Right atrium auricular region (tissue), 2 donors: ENCODE results near the gene RBKS. TPM values are rescaled to one million over a fixed set of nuclear protein-coding genes. Genes with fewer than 3 reads are reported as not detected.

Experiments used
- DNase-seq: peaks from one replicate; pipeline ENCODE4 v3.0.0-alpha.2; 2019; ENCODE audit warnings: low spot score
- H3K27ac ChIP-seq, 2 donors: fragments of 200-600 bp; sonication (generic); 1 replicate in 1 of 2; 2 replicates in 1 of 2; pipeline ENCODE4 v1.5.1; 2016 to 2019
- H3K27me3 ChIP-seq, 2 donors: fragments of 200-600 bp; sonication (generic); one replicate each; pipeline versions ENCODE4 v1.5.1 to v1.6.0; 2017 to 2019
- H3K36me3 ChIP-seq: fragments of 200-600 bp; sonication (generic); one replicate; pipeline ENCODE4 v1.5.1; 2016
- H3K4me1 ChIP-seq, 2 donors: fragments of 200-600 bp; sonication (generic); one replicate each; pipeline versions ENCODE4 v1.5.1 to v1.6.0; 2017 to 2019
- H3K4me3 ChIP-seq, 2 donors: fragments of 200-600 bp; sonication (generic); 1 replicate in 1 of 2; 2 replicates in 1 of 2; pipeline ENCODE4 v1.5.1; 2017 to 2019; ENCODE audit warnings: mild to moderate bottlenecking in 1 of 2, moderate library complexity in 1 of 2
- H3K9me3 ChIP-seq, 2 donors: fragments of 200-600 bp; sonication (generic); one replicate each; pipeline ENCODE4 v1.5.1; 2019
- total RNA-seq, 2 donors: library from RNA; depleted of rRNA; stranded (reverse); fragments of >200 nt; gene quantifications; one replicate each; pipeline ENCODE4 v1.1.0, GENCODE V29; 2016
- TF ChIP-seq, protein P1 (sequence below), 2 donors: fragments of 200-600 bp; sonication (generic); IDR thresholded peaks; one replicate each; pipeline ENCODE4 v1.5.1; 2019; ENCODE audit warnings: antibody characterized with exemption in 2 of 2

The RBKS gene
- total RNA-seq, 2 donors from 2014 or later, result 1.6 to 2.1 TPM

DNA sequence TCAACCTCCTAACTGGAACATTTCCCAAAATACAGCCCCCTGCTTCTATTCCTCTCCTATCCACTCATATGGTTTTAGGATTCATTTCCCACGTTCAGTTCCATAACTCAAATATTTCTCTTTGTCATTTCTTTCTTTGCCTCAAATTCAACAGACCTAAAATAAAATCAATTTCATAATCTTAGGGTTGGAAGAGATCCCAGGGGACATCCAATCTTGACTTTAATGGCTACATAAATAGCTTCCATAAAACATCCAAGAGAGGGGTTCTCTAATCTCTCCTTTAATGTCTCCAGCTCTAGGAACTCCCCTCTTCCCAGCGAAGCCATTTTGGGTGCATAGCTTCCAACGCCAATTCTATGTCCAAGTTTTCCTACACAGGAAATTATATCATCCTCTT lies 33.8 kb downstream of the RBKS start:
- no peaks in the 10 kb centered on the region for H3K4me1 ChIP-seq
- H3K4me3 ChIP-seq, result no peak overlapping the region
- H3K27me3 ChIP-seq, result no peaks in the 10 kb centered on the region
- H3K36me3 ChIP-seq, result no peaks in the 10 kb centered on the region
- TF ChIP-seq, protein P1, sequence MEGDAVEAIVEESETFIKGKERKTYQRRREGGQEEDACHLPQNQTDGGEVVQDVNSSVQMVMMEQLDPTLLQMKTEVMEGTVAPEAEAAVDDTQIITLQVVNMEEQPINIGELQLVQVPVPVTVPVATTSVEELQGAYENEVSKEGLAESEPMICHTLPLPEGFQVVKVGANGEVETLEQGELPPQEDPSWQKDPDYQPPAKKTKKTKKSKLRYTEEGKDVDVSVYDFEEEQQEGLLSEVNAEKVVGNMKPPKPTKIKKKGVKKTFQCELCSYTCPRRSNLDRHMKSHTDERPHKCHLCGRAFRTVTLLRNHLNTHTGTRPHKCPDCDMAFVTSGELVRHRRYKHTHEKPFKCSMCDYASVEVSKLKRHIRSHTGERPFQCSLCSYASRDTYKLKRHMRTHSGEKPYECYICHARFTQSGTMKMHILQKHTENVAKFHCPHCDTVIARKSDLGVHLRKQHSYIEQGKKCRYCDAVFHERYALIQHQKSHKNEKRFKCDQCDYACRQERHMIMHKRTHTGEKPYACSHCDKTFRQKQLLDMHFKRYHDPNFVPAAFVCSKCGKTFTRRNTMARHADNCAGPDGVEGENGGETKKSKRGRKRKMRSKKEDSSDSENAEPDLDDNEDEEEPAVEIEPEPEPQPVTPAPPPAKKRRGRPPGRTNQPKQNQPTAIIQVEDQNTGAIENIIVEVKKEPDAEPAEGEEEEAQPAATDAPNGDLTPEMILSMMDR (IDR thresholded peaks at IDR 0.05), result no peak
- H3K9me3 ChIP-seq, result peaks cover 0 to 7% of the 10 kb centered on the region in 2 donors
- H3K27ac ChIP-seq, result no peak overlapping the region
- DNase-seq, result no peak

DNA sequence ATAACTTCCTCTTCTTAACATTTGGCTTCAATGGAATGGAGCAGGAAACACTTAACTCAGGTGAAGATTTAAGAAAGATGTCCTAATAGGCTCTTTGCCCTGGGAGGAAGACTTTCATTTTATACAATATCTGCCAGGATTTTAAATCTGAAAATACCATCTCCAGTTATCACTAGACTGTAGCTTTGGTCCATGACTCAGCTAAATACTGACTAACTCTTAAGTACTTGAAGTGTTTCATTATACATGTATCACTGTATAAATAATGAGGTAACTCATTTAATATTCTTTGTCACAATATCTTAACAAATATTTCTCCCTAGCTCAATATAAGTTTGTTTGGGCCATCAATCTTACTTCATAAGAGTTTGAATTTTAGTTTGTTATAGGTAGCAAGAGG lies 34.7 kb downstream of the RBKS start:
- H3K27me3 ChIP-seq, result no peaks in the 10 kb centered on the region
- H3K4me1 ChIP-seq, result no peaks in the 10 kb centered on the region
- no peak overlapping the region for H3K4me3 ChIP-seq
- no peaks in the 10 kb centered on the region for H3K36me3 ChIP-seq
- no peak for DNase-seq
- H3K9me3 ChIP-seq, result peaks cover 0 to 7% of the 10 kb centered on the region in 2 donors
- TF ChIP-seq, protein P1 (IDR thresholded peaks at IDR 0.05), result no peak
- no peak overlapping the region for H3K27ac ChIP-seq

DNA sequence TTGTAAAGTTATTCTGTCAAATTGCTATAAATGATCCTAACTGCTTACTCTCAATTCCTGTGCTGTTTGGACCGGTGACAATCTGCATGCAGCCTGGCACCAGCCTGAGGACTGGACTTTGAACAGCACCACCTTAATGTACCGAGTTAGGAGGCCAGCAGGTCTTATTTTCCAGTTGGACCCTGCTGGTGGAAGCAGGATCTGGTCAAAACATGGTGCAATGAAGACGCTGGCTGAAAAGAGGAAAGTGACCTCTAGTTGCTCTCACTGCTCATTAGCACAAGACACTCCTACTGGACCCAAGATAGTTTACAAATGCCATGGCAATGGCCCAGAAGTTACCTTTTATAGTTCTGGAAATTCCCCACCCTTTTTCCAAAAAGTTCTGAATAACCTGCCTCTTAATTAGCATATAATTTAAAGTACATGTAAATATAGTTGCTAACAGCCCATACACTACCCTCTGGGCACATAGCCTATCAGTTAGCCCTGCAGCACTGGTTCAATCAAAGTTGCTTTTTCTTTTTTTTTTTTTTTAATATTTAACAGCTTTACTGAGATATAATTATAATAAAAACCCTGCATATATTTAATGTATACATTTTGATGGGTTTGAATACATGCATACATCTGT lies 35.8 kb downstream of the RBKS start:
- no peaks in the 10 kb centered on the region for H3K4me1 ChIP-seq
- H3K27ac ChIP-seq, result no peak overlapping the region
- peaks cover 0 to 7% of the 10 kb centered on the region in 2 donors for H3K9me3 ChIP-seq
- no peaks in the 10 kb centered on the region for H3K36me3 ChIP-seq
- TF ChIP-seq, protein P1 (IDR thresholded peaks at IDR 0.05), result no peak
- no peak for DNase-seq
- no peaks in the 10 kb centered on the region for H3K27me3 ChIP-seq
- H3K4me3 ChIP-seq, result no peak overlapping the region

DNA sequence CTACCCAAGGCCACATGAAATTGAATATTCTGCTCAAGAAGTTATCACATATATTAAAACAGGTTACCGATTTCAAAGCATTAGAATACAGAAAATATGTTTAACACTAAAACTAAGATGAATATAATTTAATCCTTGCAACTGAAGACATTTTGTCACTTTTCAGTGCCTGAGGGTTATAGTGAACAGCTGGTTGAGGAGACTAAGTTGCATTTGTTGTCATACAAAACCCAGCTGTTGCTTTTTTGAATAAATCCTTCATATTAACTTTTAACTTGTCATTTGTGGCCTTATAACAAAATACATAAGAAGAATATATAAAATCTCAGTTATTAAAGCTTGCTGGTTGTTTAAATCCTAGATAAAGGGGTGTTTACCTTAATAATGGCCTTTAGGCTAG lies 37.5 kb downstream of the RBKS start:
- no peaks in the 10 kb centered on the region for H3K4me1 ChIP-seq
- peaks cover 0 to 2% of the 10 kb centered on the region in 2 donors for H3K9me3 ChIP-seq
- H3K4me3 ChIP-seq, result no peak overlapping the region
- TF ChIP-seq, protein P1 (IDR thresholded peaks at IDR 0.05), result no peak
- H3K36me3 ChIP-seq, result no peaks in the 10 kb centered on the region
- no peak overlapping the region for H3K27ac ChIP-seq
- no peaks in the 10 kb centered on the region for H3K27me3 ChIP-seq
- no peak for DNase-seq

DNA sequence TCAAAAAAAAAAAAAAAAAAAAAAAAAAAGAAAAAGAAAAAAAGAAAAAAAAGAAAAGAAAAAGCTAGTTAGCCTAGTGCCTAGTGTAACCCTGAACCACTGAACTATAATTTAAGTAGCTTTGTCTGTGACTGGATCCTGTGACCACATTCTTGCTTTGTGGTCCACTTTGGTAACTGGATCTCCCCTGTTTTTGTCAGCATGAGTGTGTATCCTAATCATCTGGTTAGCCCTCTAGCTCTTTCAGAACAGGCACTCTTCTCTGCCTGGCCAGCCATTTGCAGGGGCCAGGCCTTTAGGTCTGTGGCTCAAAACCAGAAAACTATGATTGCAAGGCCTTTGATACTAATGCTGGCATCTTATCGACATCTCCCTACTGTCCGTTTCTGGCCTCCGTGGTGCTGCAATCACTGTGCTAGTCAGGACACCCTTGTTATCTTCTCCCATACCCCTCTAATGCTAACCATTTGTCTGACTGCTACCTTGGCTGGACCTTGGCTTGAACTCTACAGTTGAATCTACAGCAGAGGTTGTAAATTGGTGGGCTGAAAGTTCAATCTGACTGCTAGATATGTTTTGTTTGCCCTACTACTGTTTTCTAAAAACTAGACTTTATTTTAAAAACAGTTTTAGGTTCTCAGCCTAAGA lies 40.5 kb downstream of the RBKS start:
- Histone ChIP-seq H3K4me1 (no peaks in the 10 kb centered on the region), H3K27me3 (no peaks in the 10 kb centered on the region), H3K36me3 (no peaks in the 10 kb centered on the region), H3K4me3 (no peak overlapping the region), H3K9me3 (no peaks in the 10 kb centered on the region), H3K27ac (no peak overlapping the region)
- TF ChIP-seq, protein P1 (IDR thresholded peaks at IDR 0.05), result no peak
- DNase-seq, result no peak
